Ascending aorta (tissue), 2 donors: ENCODE measurements around the gene TAF11L2. TPM values are rescaled to one million over a fixed set of nuclear protein-coding genes. Genes with fewer than 3 reads are reported as not detected.
"Not testable (repeated sequence)": the region's sequence is repeated elsewhere in the genome, so short reads cannot be mapped to it uniquely, and the experiment has no call there.

Experiments used
- DNase-seq, 2 donors: peaks; one replicate each; pipeline ENCODE4 v3.0.0-alpha.2; 2019; ENCODE audit warnings: low spot score in 2 of 2
- H3K27ac ChIP-seq, 2 donors: fragments of 200-600 bp; sonication (generic); one replicate each; pipeline ENCODE4 v1.5.1; 2016 to 2017; ENCODE audit warnings: mild to moderate bottlenecking in 1 of 2
- H3K27me3 ChIP-seq: fragments of 200-600 bp; sonication (generic); one replicate; pipeline ENCODE4 v1.5.1; 2017
- H3K36me3 ChIP-seq, 2 donors: fragments of 200-600 bp; sonication (generic); one replicate each; pipeline ENCODE4 v1.5.1; 2016
- H3K4me1 ChIP-seq, 2 donors: fragments of 200-600 bp; sonication (generic); one replicate each; pipeline ENCODE4 v1.5.1; 2016 to 2017; ENCODE audit warnings: mild to moderate bottlenecking in 1 of 2
- H3K4me3 ChIP-seq, 2 donors: fragments of 200-600 bp; sonication (generic); one replicate each; pipeline ENCODE4 v1.5.1; 2016 to 2017; ENCODE audit warnings: mild to moderate bottlenecking in 1 of 2
- H3K9me3 ChIP-seq, 2 donors: fragments of 200-600 bp; sonication (generic); one replicate each; pipeline ENCODE4 v1.5.1; 2016
- intact Hi-C: fragments of 100-400 bp; cut with DNase I; formaldehyde crosslinking; loops from one replicate; pipeline ENCODE4 v1.15.1; 2023
- total RNA-seq: library from RNA; depleted of rRNA; stranded (reverse); fragments of >200 nt; gene quantifications from one replicate; pipeline ENCODE4 v1.1.0, GENCODE V29; 2016
- TF ChIP-seq, protein P1 (sequence below), 3 experiments: fragments of 200-600 bp in 2 of 3; fragments of 450-650 bp in 1 of 3; sonication (generic) in 2 of 3; IDR thresholded peaks; one replicate each; pipeline ENCODE4 v1.5.1; 2016 to 2019; ENCODE audit warnings: antibody characterized with exemption in 3 of 3, mild to moderate bottlenecking in 1 of 3, moderate library complexity in 1 of 3

Gene TAF11L2
- not detected for total RNA-seq

DNA sequence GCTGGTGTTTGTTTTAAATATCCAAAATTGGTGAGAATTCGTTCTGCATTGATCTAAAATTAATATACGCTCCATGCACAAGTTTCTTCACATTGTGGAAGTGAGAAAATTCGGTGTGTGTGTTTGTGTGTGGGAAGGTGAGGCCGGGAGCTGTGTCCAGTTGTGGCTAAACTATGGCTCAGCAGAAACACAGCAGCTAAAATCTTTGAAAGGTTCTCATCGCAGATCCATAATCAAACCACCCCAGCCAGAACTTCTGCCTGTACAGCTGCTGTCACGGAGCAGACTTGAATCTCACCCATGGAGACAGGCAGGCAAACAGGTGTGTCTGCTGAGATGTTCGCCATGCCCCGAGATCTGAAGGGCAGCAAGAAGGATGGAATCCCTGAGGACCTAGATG lies at the start of gene TAF11L2:
TAF11L2 (plus strand) TSS at position 301 of the 400 bp plus-strand sequence.
- H3K9me3 ChIP-seq, H3K36me3 ChIP-seq, H3K27me3 ChIP-seq, H3K4me3 ChIP-seq, DNase-seq, H3K27ac ChIP-seq, intact Hi-C loops, H3K4me1 ChIP-seq: not testable (repeated sequence)

DNA sequence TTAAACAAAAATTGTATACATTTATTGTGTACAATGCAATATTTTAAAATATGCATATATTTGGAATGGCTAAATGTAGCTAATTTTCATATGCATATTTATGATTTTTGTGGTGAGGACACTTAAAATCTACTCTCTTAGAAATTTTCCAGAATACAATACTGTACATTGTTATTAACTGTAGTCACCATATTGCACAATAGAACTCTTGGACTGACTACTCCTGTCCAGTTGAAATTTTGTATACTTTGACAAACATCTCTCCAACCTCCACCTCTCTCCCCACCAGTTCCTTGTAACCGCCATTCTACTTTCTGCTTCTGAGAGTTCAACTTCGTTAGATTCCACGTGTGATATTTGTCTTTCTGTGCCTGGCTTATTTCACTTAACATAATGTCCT lies 49.2 kb upstream of the TAF11L2 start:
- TF ChIP-seq, protein P1, sequence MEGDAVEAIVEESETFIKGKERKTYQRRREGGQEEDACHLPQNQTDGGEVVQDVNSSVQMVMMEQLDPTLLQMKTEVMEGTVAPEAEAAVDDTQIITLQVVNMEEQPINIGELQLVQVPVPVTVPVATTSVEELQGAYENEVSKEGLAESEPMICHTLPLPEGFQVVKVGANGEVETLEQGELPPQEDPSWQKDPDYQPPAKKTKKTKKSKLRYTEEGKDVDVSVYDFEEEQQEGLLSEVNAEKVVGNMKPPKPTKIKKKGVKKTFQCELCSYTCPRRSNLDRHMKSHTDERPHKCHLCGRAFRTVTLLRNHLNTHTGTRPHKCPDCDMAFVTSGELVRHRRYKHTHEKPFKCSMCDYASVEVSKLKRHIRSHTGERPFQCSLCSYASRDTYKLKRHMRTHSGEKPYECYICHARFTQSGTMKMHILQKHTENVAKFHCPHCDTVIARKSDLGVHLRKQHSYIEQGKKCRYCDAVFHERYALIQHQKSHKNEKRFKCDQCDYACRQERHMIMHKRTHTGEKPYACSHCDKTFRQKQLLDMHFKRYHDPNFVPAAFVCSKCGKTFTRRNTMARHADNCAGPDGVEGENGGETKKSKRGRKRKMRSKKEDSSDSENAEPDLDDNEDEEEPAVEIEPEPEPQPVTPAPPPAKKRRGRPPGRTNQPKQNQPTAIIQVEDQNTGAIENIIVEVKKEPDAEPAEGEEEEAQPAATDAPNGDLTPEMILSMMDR (IDR thresholded peaks at IDR 0.05) = no peak
- Histone ChIP-seq H3K36me3 (no peaks in the 10 kb centered on the region), H3K9me3 (no peaks in the 10 kb centered on the region), H3K27me3 (no peaks in the 10 kb centered on the region), H3K27ac (no peak overlapping the region), H3K4me3 (no peak overlapping the region), H3K4me1 (no peaks in the 10 kb centered on the region)
- intact Hi-C loops = no loop called here
- no peak for DNase-seq

DNA sequence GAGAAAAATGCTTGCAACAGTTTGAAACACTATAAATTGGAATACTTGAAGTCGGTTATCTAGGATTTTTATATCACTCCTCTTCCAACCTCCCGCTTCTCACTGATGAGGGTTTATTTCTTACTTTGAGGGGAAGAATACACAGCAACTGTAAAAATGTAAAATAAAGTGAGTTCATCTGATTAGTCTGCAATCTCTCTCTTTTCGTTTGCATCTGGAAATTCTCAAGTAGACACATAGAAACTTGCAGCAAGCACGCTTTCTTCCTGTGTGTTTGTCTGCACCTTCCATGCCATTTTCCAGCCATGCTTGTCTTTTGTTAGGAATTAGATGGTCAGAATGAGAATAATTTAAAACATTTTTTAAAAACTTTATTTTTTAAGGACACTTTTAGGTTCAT lies 45.1 kb upstream of the TAF11L2 start:
- TF ChIP-seq, protein P1 (IDR thresholded peaks at IDR 0.05) = no peak
- Histone ChIP-seq H3K27me3 (no peaks in the 10 kb centered on the region), H3K4me1 (no peaks in the 10 kb centered on the region), H3K36me3 (no peaks in the 10 kb centered on the region), H3K4me3 (no peak overlapping the region), H3K27ac (no peak overlapping the region), H3K9me3 (no peaks in the 10 kb centered on the region)
- intact Hi-C loops = no loop called here
- DNase-seq = no peak

DNA sequence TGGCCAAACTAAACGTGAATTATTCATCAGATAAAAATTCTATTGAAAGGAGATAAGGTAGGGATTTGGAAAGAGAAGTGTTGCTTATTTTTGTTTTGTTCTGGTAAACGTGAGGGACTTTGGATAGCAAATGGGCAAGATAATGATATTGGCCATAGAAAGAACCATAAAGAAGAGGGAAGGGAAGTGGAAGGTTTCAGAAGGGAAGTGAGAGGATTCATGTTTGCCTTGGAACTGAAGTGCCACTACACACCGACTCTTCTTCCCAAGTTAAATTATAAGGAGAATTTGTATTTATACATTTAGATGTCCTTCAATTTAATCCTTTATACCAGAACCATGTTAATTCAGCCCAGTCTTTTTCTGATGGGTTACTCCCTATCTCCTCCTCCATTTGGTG lies 42.1 kb upstream of the TAF11L2 start:
- no peak for DNase-seq
- H3K9me3 ChIP-seq = no peaks in the 10 kb centered on the region
- no peaks in the 10 kb centered on the region for H3K36me3 ChIP-seq
- H3K27ac ChIP-seq = no peak overlapping the region
- no peak overlapping the region for H3K4me3 ChIP-seq
- TF ChIP-seq, protein P1 (IDR thresholded peaks at IDR 0.05) = no peak
- H3K4me1 ChIP-seq = no peaks in the 10 kb centered on the region
- no peaks in the 10 kb centered on the region for H3K27me3 ChIP-seq
- intact Hi-C loops = no loop called here

DNA sequence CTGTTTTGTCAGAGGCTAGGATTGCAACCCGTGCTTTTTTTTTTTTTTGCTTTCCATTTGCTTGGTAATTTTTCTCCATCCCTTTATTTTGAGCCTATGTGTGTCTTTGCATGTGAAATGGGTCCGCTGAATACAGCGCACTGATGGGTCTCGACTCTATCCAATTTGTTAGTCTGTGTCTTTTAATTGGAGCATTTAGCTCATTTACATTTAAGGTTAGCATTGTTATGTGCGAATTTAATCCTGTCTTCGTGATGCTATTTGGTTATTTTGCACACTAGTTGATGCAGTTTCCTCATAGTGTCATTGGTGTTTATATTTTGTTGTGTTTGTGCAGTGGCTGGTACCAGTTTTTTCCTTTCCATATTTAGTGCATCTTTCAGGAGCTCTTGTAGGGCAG lies 36.2 kb upstream of the TAF11L2 start:
- Histone ChIP-seq H3K36me3 (no peaks in the 10 kb centered on the region), H3K4me1 (no peaks in the 10 kb centered on the region), H3K9me3 (no peaks in the 10 kb centered on the region), H3K4me3 (no peak overlapping the region), H3K27me3 (no peaks in the 10 kb centered on the region), H3K27ac (no peak overlapping the region)
- TF ChIP-seq, protein P1 (IDR thresholded peaks at IDR 0.05) = no peak
- intact Hi-C loops = no loop called here
- DNase-seq = no peak

DNA sequence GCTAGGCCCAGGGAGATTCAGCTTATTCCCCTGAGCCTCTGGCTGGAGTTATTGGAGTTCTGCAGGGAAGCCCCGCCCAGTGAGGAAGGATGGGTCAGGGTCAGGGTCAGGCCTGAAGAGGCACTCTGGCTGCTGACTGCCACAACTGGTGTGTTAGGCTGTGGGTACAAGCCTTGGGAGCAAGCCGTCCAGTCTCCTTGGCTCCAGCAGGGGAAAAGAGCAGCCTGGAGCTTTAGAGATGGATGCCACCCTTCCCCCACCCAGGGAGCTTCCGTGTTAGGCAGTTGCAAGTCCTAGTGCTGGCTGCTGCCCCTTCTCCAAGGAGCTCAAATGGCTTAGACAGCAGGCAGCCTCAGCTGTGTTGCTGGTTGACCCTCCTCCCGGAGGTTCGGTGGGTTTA lies 34.4 kb upstream of the TAF11L2 start:
- TF ChIP-seq, protein P1 (IDR thresholded peaks at IDR 0.05) = no peak
- Histone ChIP-seq H3K4me1 (no peaks in the 10 kb centered on the region), H3K4me3 (no peak overlapping the region), H3K9me3 (no peaks in the 10 kb centered on the region), H3K36me3 (no peaks in the 10 kb centered on the region), H3K27me3 (no peaks in the 10 kb centered on the region), H3K27ac (no peak overlapping the region)
- no peak for DNase-seq
- intact Hi-C loops = no loop called here
